Panc1 (cell line): ENCODE measurements around the gene PPEF1. TPM values are rescaled to one million over a fixed set of nuclear protein-coding genes. Genes with fewer than 3 reads are reported as not detected.

Experiments
- ATAC-seq: fragments of 200-7000 bp; cut with Tn5 transposase; 2 replicates; pipeline ENCODE4 v1.9.1; 2020; ENCODE audit warnings: mild to moderate bottlenecking, moderate library complexity
- BruUV-seq: library from RNA; stranded (reverse); fragments of 400-500 nt; replicated peaks from 2 replicates; lab custom pipeline; 2021; lab: Mats Ljungman, UMichigan
- CTCF ChIA-PET: fragments of 300-600 bp; sonication (Branson Sonifier 250); formaldehyde crosslinking; loops from one replicate; lab custom pipeline; 2022; ENCODE audit warnings: antibody characterized with exemption; lab: Charles Lee
- POLR2A ChIA-PET: fragments of 300-600 bp; sonication (Branson Sonifier 250); formaldehyde crosslinking; loops from one replicate; lab custom pipeline; 2022; ENCODE audit warnings: antibody characterized with exemption; lab: Charles Lee
- DNase-seq: peaks from one replicate; pipeline ENCODE4 v3.0.0-alpha.2; 2010; ENCODE audit warnings: low read depth, low spot score
- H3K27ac ChIP-seq: 2 replicates; pipeline ENCODE4 v1.5.1; 2011; ENCODE audit warnings: mild to moderate bottlenecking, low read length, inconsistent platforms
- H3K27me3 ChIP-seq: fragments of 200-500 bp; sonication (Bioruptor generic); 2 replicates; pipeline ENCODE4 v1.6.0; 2014; ENCODE audit warnings: low read length, inconsistent platforms; ENCODE audit not compliant: control insufficient read depth, insufficient read depth
- H3K36me3 ChIP-seq: fragments of 200-500 bp; sonication (Bioruptor generic); 2 replicates; pipeline ENCODE4 v1.5.1; 2014; ENCODE audit warnings: inconsistent platforms, mild to moderate bottlenecking, low read length, moderate library complexity; ENCODE audit not compliant: control insufficient read depth, insufficient read depth
- H3K4me1 ChIP-seq: 2 replicates; pipeline ENCODE4 v1.5.1; 2011; ENCODE audit warnings: inconsistent platforms, mild to moderate bottlenecking, low read length, moderate library complexity; ENCODE audit not compliant: control insufficient read depth, insufficient read depth
- H3K4me3 ChIP-seq, 2 experiments: 2 replicates each; pipeline ENCODE4 v1.5.1; 2011 to 2012; ENCODE audit warnings: low read depth in 2 of 2, low read length in 2 of 2, mild to moderate bottlenecking in 2 of 2, inconsistent platforms in 1 of 2, moderate library complexity in 1 of 2
- H3K9me3 ChIP-seq: fragments of 200-500 bp; sonication (Bioruptor generic); 2 replicates; pipeline ENCODE4 v1.5.1; 2014; ENCODE audit warnings: low read depth, mild to moderate bottlenecking, inconsistent platforms, low read length, moderate library complexity; ENCODE audit not compliant: control insufficient read depth, insufficient read depth
- CTCF ChIP-seq: fragments of 450-650 bp; IDR thresholded peaks from 2 replicates; pipeline ENCODE4 v1.5.1; 2017; ENCODE audit warnings: mild to moderate bottlenecking
- POLR2AphosphoS5 ChIP-seq: IDR thresholded peaks from 2 replicates; pipeline ENCODE4 v1.6.1; 2012; ENCODE audit warnings: mild to moderate bottlenecking, low read depth, low read length, moderate library complexity
- REST ChIP-seq, 2 experiments: IDR thresholded peaks; 2 replicates each; pipeline ENCODE4 v1.6.1; 2011 to 2012; ENCODE audit warnings: low read depth in 2 of 2, control low read depth in 1 of 2, low read length in 1 of 2, mild to moderate bottlenecking in 1 of 2, moderate library complexity in 1 of 2; ENCODE audit not compliant: insufficient read depth in 1 of 2
- SIN3A ChIP-seq: IDR thresholded peaks from 2 replicates; pipeline ENCODE4 v1.6.1; 2012; ENCODE audit warnings: low read depth, mild to moderate bottlenecking, low read length, moderate library complexity, borderline replicate concordance; ENCODE audit not compliant: insufficient read depth
- TCF7L2 ChIP-seq: IDR thresholded peaks from 2 replicates; pipeline ENCODE4 v1.6.1; 2011; ENCODE audit warnings: mild to moderate bottlenecking, low read depth, low read length, inconsistent platforms
- in situ Hi-C: cut with HindIII; loops from 2 replicates; pipeline ENCODE4 v1.10.0; 2016; ENCODE audit warnings: low sequenced_read_pairs, low pct_unique_long_range_greater_than_20kb
- intact Hi-C: fragments of 100-400 bp; cut with micrococcal nuclease; formaldehyde crosslinking; loops from one replicate; pipeline ENCODE4 v1.10.0; 2022; ENCODE audit not compliant: unreplicated experiment
- total RNA-seq: library from RNA; stranded (reverse); gene quantifications from one replicate; pipeline ENCODE4 v1.2.1, GENCODE V29; 2021; ENCODE audit not compliant: unreplicated experiment

Gene PPEF1
- total RNA-seq, 1 experiment from 2014 or later = not detected

GRCh38 chrX:18674417-18674787 lies 33.0 kb upstream of the PPEF1 start:
- BruUV-seq = no TSS peak

GRCh38 chrX:18674788-18675735 lies 32.4 kb upstream of the PPEF1 start:
- in situ Hi-C loops = no loop called here
- no TSS peak for BruUV-seq
- TF ChIP-seq POLR2AphosphoS5 = no peak
- TF ChIP-seq REST (IDR thresholded peaks at IDR 0.05; ENCODE audit: insufficient read depth in 1 of 2, low read depth in 2 of 2, low read length in 1 of 2) = no peak
- no peak for TF ChIP-seq TCF7L2
- TF ChIP-seq SIN3A = no peak

More at GRCh38 chrX:18674417-18674787, 33.0 kb upstream of the PPEF1 start:
- TF ChIP-seq CTCF = no peak
- TF ChIP-seq REST (IDR thresholded peaks at IDR 0.05; ENCODE audit: insufficient read depth in 1 of 2, low read depth in 2 of 2, low read length in 1 of 2) = no peak
- TF ChIP-seq SIN3A = no peak
- TF ChIP-seq POLR2AphosphoS5 = no peak
- no peak for TF ChIP-seq TCF7L2
- no peaks in the 10 kb centered on the region for H3K4me1 ChIP-seq
- H3K27ac ChIP-seq = no peak overlapping the region
- ChIA-PET CTCF (no interaction called here), POLR2A (no interaction called here)
- peak overlapping the region; percentile 48 to 52 for H3K4me3 ChIP-seq
- no peaks in the 10 kb centered on the region for H3K9me3 ChIP-seq
- in situ Hi-C loops = no loop called here
- intact Hi-C loops = no loop called here
- no peak for DNase-seq
- ATAC-seq = peak; percentile 64
- H3K27me3 ChIP-seq = no peaks in the 10 kb centered on the region
- H3K36me3 ChIP-seq = no peaks in the 10 kb centered on the region

More at GRCh38 chrX:18674788-18675735, 32.4 kb upstream of the PPEF1 start:
- DNase-seq = peak; percentile 39
- no peaks in the 10 kb centered on the region for H3K4me1 ChIP-seq
- ChIA-PET CTCF (no interaction called here), POLR2A (no interaction called here)
- H3K9me3 ChIP-seq = no peaks in the 10 kb centered on the region
- H3K27ac ChIP-seq = peak overlapping the region; percentile 59
- intact Hi-C loops = no loop called here
- no peaks in the 10 kb centered on the region for H3K27me3 ChIP-seq
- peak; percentile 90 for ATAC-seq
- H3K36me3 ChIP-seq = no peaks in the 10 kb centered on the region
- peak overlapping the region; percentile 52 to 60 for H3K4me3 ChIP-seq
